ENCODE data around the gene IL20RA. TPM values are rescaled to one million over a fixed set of nuclear protein-coding genes. Genes with fewer than 3 reads are reported as not detected.

Gene IL20RA
- total RNA-seq, 1 donor from 2014 or later: not detected

- intact Hi-C loops (cut with micrococcal nuclease): no loop called here
These were observed 541 bp upstream of the IL20RA start for GRCh38 chr6:137045222-137045789.

- intact Hi-C loops (cut with micrococcal nuclease): no loop called here
These were observed 927 bp downstream of the IL20RA start for GRCh38 chr6:137043710-137044365.

- intact Hi-C loops (cut with micrococcal nuclease): no loop called here
These were observed 4.4 kb downstream of the IL20RA start for GRCh38 chr6:137040393-137040792.

GRCh38 chr6:137039010-137039409 is 5.8 kb downstream of the IL20RA start:
- intact Hi-C loops (cut with micrococcal nuclease): no loop called here

GRCh38 chr6:137036566-137037300 is 8.0 kb downstream of the IL20RA start:
- intact Hi-C loops (cut with micrococcal nuclease): no loop called here

GRCh38 chr6:137033828-137034227 is 10.9 kb downstream of the IL20RA start:
- intact Hi-C loops (cut with micrococcal nuclease): loop anchor here (2.0 kb wide), 1 partner anchor 185 kb away; the partner anchor contains the start of gene IFNGR1

- intact Hi-C loops (cut with micrococcal nuclease): no loop called here
These were observed 13.6 kb downstream of the IL20RA start for GRCh38 chr6:137031122-137031521.

GRCh38 chr6:137028912-137029311 is 15.9 kb downstream of the IL20RA start:
- intact Hi-C loops (cut with micrococcal nuclease): no loop called here

GRCh38 chr6:137025786-137026730 is 18.7 kb downstream of the IL20RA start:
- intact Hi-C loops (cut with micrococcal nuclease): no loop called here

GRCh38 chr6:137024237-137024990 is 20.4 kb downstream of the IL20RA start:
- intact Hi-C loops (cut with micrococcal nuclease): no loop called here

- intact Hi-C loops (cut with micrococcal nuclease): no loop called here
These were observed 24.0 kb downstream of the IL20RA start for GRCh38 chr6:137020776-137021175.

GRCh38 chr6:137019476-137020272 is 25.1 kb downstream of the IL20RA start:
- intact Hi-C loops (cut with micrococcal nuclease): no loop called here

- intact Hi-C loops (cut with micrococcal nuclease): no loop called here
These were observed 27.7 kb downstream of the IL20RA start for GRCh38 chr6:137017081-137017480.

GRCh38 chr6:137016356-137016755 is 28.4 kb downstream of the IL20RA start:
- intact Hi-C loops (cut with micrococcal nuclease): no loop called here

GRCh38 chr6:137015943-137016342 is 28.8 kb downstream of the IL20RA start:
- intact Hi-C loops (cut with micrococcal nuclease): no loop called here

GRCh38 chr6:137013738-137014602 is 30.8 kb downstream of the IL20RA start:
- intact Hi-C loops (cut with micrococcal nuclease): no loop called here

GRCh38 chr6:137013031-137013430 is 31.7 kb downstream of the IL20RA start:
- intact Hi-C loops (cut with micrococcal nuclease): no loop called here

- intact Hi-C loops (cut with micrococcal nuclease): no loop called here
These were observed 33.4 kb downstream of the IL20RA start for GRCh38 chr6:137011406-137011805.
